NCI-H1105 treated with DMSO at 0.1 percent for 48 hours (cell line): Measurements from ENCODE around the gene WDR20.
A peak's percentile ranks its signal among the peaks of the same experiment; 100 is the strongest.
"Not testable (repeated sequence)": the region's sequence is repeated elsewhere in the genome, so short reads cannot be mapped to it uniquely, and the experiment has no call there.

Source experiments
- DNase-seq: peaks from one replicate; lab custom pipeline; 2025; lab: John Stamatoyannopoulos, UW

The WDR20 gene

DNA sequence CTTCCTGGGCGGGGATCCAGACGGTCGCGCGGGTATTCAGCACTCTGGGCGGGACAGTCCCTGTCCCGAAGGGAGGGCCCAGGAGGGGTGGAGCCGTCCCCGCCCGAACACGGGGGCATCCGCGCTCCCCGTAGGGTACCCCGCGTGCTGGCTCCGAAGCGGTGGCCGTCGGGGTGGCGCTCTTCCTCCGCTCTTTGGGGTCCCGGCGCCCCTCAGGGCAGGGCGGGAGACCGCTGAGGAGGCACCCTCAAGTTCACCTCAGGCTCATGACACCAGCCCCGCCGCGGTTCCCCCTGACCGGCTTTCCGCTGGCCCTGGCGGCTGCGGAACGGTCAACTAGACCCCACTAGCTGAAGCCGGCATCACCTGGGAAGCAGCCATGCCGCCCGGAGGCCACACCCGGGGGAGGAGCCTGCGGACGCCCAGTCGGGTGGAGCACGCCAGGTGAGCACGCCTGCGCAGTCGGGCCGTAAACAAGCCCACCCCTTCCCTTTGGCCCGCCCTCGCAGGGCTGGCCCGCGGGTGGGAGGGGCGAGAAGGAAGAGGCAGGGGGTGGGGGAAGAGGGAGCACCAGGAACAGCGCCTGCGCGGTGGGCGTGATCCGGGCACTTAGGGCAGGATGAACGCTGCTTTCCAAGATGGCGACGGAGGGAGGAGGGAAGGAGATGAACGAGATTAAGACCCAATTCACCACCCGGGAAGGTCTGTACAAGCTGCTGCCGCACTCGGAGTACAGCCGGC is at the start of gene WDR20:
Gene WDR20 (plus strand): TSS at position 612 of the 741 bp plus-strand sequence. CDS start 27 bp downstream, at position 639.
- DNase-seq: peak; percentile 98

GRCh38 chr14:102090713-102091112 is 49.0 kb upstream of the WDR20 start:
- DNase-seq: no peak

GRCh38 chr14:102092806-102093205 is 46.9 kb upstream of the WDR20 start:
- DNase-seq: no peak

DNA sequence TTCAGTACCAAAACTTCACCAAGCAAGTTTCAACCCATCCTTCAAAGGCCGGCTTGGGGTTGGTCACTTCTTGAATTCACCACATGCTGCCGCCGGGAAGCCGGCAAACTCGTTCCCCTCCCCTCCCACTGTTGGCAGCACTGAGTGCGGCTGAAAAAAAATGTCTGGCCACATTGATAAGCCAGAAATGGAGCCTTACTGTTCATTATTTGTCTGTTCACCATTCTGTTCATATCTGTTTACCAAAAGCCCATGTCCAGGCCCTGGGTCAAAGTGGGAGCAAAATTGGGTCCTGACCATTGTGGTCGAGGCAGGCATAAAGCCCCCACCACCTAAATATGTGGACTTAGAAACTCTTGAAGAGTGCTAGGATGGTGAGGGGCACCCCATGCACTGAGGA is 45.6 kb upstream of the WDR20 start:
- no peak for DNase-seq

DNA sequence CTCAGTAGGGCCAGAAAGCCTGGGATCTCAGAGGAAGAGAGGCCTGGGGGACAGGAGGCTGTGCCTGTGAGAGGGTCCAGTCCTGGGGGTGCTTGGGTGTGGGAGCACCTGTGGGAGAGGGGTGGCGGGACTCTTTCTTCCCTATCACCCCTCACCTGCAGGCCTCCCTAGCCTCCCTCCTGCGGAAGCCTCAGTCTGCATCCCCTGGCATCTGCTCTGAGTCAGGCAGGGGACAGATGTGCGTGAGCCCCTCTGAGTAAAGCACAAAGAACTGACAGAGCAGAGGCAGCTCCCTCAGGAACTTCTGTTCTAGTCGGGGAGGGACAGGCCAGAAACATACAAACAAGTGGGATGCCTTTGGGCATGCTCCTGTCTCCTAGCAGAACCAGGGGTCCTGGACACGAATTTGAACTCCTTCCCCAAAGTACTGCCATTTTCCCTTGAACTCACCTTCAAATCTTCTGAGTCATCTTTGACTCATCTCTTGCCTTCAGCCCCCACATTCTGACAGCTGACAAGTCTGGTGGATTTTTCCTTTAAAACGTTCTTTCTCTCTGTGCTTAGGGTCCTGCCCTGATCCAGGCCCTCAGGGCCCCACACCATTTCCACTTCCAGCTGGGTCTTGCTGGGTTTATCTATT is 44.3 kb upstream of the WDR20 start:
- no peak for DNase-seq

- no peak for DNase-seq
Observed at GRCh38 chr14:102095871-102096568, 43.7 kb upstream of the WDR20 start.

DNA sequence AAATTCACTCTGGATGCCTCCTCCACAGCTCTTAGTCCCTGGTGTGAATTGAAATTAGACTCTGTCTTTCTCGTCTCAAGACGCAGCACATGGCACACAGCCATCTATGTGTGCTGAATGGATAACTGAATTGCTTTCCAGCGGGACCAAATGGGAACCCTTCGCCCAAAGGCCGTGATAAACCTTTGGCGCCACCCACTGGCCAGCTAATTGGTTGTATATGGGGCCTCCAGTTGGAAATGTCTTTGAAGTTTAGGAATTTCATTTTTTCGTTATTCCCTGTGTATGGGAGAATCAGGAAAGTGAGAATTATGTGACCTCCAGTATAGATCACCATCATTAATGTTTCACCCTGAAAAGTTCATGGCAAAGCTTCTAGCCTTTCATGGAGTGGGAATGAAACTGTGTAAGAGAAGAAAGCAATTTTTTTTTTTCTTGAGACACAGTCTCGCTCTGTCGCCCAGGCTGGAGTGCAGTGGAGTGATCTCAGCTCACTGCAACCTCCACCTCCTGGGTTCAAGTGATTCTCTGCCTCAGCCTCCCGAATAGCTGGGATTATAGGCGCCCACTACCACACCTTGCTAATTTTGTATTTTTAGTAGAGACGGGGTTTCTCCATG is 43.0 kb upstream of the WDR20 start:
- DNase-seq: peak; percentile 86

- no peak for DNase-seq
Observed at GRCh38 chr14:102097441-102098135, 42.1 kb upstream of the WDR20 start.

- no peak for DNase-seq
Observed at GRCh38 chr14:102103062-102103695, 36.5 kb upstream of the WDR20 start.

- DNase-seq: no peak
Observed at GRCh38 chr14:102105369-102105768, 34.3 kb upstream of the WDR20 start.

DNA sequence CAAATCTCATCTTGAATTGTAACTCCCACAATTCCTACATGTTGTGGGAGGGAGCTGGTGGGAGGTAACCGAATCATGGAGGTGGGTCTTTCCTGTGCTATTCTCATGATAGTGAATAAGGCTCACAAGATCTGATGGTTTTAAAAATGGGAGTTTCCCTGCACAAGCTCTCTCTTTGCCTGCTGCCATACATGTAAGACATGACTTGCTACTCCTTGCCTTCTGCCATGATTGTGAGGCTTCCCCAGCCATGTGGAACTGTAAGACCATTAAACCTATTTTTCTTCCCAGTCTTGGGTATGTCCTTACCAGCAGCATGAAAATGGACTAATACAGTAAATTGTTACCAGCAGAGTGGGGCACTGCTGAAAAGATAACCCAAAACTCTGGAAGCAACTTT is 30.4 kb upstream of the WDR20 start:
- not testable (repeated sequence) for DNase-seq

DNA sequence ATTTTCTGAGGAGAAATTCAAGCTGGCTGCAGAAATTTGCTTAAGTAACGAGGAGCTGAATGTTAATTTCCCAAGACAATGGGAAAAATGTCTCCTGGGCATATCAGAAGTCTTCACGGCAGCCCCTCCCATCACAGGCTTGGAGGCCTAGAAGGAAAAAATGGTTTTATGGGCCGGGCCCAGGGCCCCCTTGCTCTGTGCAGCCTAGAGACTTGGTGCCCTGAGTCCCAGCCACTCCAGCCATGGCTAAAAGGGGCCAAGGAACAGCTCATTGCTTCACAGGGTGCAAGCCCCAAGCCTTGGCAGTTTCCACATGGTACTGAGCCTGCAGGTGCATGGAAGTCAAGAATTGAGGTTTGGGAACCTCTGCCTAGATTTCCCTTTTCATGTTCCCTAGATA is 28.6 kb upstream of the WDR20 start:
- no peak for DNase-seq

DNA sequence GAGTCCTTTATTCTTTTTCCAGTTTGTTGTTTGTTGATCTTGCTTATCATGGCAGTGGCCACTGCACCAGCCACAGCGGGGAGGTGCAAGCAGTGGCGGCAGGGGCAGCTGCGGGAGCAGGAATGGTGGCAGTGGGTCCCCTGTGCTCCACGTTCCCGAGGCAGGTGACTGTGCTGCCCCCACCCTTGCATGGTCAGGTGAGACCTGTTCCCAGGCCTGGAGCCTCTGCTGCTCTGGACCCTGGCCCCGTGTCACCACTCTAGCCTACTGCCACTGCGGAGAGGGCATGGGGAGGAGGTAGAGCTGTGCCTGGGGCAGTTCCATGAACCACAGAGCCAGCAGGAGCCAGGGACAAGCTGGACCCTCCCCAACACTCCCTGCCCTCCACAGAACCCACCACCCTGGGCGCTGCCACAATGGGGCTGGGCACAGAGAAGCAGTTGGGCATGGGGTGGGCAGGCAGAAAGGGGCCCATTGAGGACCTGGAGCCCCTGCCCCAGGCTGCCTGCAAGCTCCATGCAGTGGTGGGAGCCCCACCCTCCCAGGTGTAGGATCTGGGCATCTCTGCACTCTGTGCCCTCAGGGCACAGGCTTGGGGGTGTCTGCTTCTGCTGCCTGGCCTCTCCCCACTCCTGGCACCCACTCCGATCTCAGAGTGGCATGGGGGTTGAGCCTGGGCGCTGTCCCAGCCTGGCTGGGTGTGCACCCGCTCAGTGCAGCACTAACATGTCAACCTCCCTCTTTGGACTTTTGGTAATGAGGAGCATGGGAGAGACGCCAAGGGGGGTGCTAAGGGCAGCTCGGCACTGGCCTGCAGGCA is 23.1 kb upstream of the WDR20 start:
- no peak for DNase-seq

GRCh38 chr14:102117852-102118251 is 21.8 kb upstream of the WDR20 start:
- no peak for DNase-seq

- DNase-seq: no peak
Observed at GRCh38 chr14:102120888-102121287, 18.8 kb upstream of the WDR20 start.

GRCh38 chr14:102121567-102121966 is 18.1 kb upstream of the WDR20 start:
- no peak for DNase-seq

- DNase-seq: no peak
Observed at GRCh38 chr14:102124419-102124818, 15.3 kb upstream of the WDR20 start.

GRCh38 chr14:102125546-102125945 is 14.2 kb upstream of the WDR20 start:
- no peak for DNase-seq

GRCh38 chr14:102126807-102127455 is 12.8 kb upstream of the WDR20 start:
- DNase-seq: no peak

GRCh38 chr14:102131741-102132140 is 8.0 kb upstream of the WDR20 start:
- no peak for DNase-seq
